H1 (cell line): ENCODE measurements around the gene TLR8. TPM values are rescaled to one million over a fixed set of nuclear protein-coding genes. Genes with fewer than 3 reads are reported as not detected.

ENCODE experiments used
- CTCF ChIA-PET: fragments of 300-600 bp; sonication (Branson Sonifier 250); formaldehyde crosslinking; loops from one replicate; lab custom pipeline; 2021; ENCODE audit not compliant: partially characterized antibody; lab: Charles Lee
- POLR2A ChIA-PET: fragments of 300-600 bp; sonication (Branson Sonifier 250); formaldehyde crosslinking; loops from one replicate; lab custom pipeline; 2021; ENCODE audit warnings: inconsistent platforms; ENCODE audit not compliant: partially characterized antibody; lab: Charles Lee
- DNase-seq, 2 experiments: peaks; one replicate each; pipeline versions ENCODE4 v3.0.0 to v3.0.0-alpha.2; 2010 to 2022; ENCODE audit warnings: low spot score in 2 of 2, low read depth in 1 of 2, mixed read lengths in 1 of 2
- FAIRE-seq: peaks from 2 replicates; lab custom pipeline; 2011; peaks lifted over from hg19 to GRCh38; lab: Jason Lieb, UNC
- H2AFZ ChIP-seq: 2 replicates; pipeline ENCODE4 v1.8.1; 2012; ENCODE audit warnings: low read length, inconsistent platforms
- H2AK5ac ChIP-seq: 2 replicates; pipeline ENCODE4 v1.6.1; 2013; ENCODE audit warnings: low read depth, low read length
- H2BK120ac ChIP-seq: replicated peaks from 2 replicates; pipeline ENCODE3; 2013; ENCODE audit warnings: low read depth, low read length, inconsistent platforms
- H2BK12ac ChIP-seq: 2 replicates; pipeline ENCODE4 v1.6.1; 2013; ENCODE audit warnings: low read depth, low read length
- H2BK15ac ChIP-seq: 2 replicates; pipeline ENCODE4 v1.6.1; 2013; ENCODE audit warnings: low read length
- H2BK20ac ChIP-seq: 2 replicates; pipeline ENCODE4 v1.6.1; 2013; ENCODE audit warnings: low read length
- H2BK5ac ChIP-seq: 2 replicates; pipeline ENCODE4 v1.6.1; 2013; ENCODE audit warnings: low read depth, low read length
- H3K14ac ChIP-seq: 2 replicates; pipeline ENCODE4 v1.6.1; 2013; ENCODE audit warnings: inconsistent platforms; ENCODE audit not compliant: insufficient read length
- H3K18ac ChIP-seq: 2 replicates; pipeline ENCODE4 v1.6.1; 2013; ENCODE audit warnings: low read length; ENCODE audit errors: extremely low read depth
- H3K23ac ChIP-seq: 2 replicates; pipeline ENCODE4 v1.6.1; 2013; ENCODE audit warnings: inconsistent platforms; ENCODE audit not compliant: insufficient read length
- H3K23me2 ChIP-seq: 2 replicates; pipeline ENCODE4 v1.6.1; 2013; ENCODE audit warnings: low read depth, low read length
- H3K27ac ChIP-seq: 2 replicates; pipeline ENCODE4 v1.6.1; 2011; ENCODE audit warnings: low read depth, low read length, inconsistent platforms
- H3K27me3 ChIP-seq, 4 experiments: replicated peaks in 1 of 4; 1 replicate in 1 of 4; 2 replicates in 3 of 4; pipeline versions ENCODE4 v1.6.1 to v1.8.1; 2011 to 2013; ENCODE audit warnings: low read length in 3 of 4, mild to moderate bottlenecking in 3 of 4, inconsistent platforms in 2 of 4, mixed read lengths in 2 of 4, moderate library complexity in 1 of 4; ENCODE audit not compliant: control insufficient read depth in 3 of 4, insufficient read depth in 3 of 4; ENCODE audit errors: extremely low read depth in 1 of 4
- H3K36me3 ChIP-seq, 4 experiments: 2 replicates each; pipeline versions ENCODE4 v1.6.1 to v1.8.1; 2011 to 2013; ENCODE audit warnings: mild to moderate bottlenecking in 4 of 4, low read length in 3 of 4, moderate library complexity in 2 of 4, control low read depth in 1 of 4, inconsistent platforms in 1 of 4; ENCODE audit not compliant: insufficient read depth in 4 of 4, control insufficient read depth in 2 of 4
- H3K4ac ChIP-seq: replicated peaks from 2 replicates; pipeline ENCODE3; 2013; ENCODE audit warnings: low read length, low read depth, mixed read lengths, inconsistent platforms; ENCODE audit not compliant: insufficient read length
- H3K4me1 ChIP-seq, 4 experiments: replicated peaks in 1 of 4; 1 replicate in 1 of 4; 2 replicates in 3 of 4; pipeline versions ENCODE4 v1.6.1 to v1.8.1; 2011 to 2013; ENCODE audit warnings: low read length in 3 of 4, inconsistent platforms in 2 of 4, mixed read lengths in 1 of 4; ENCODE audit not compliant: insufficient read depth in 4 of 4, control insufficient read depth in 3 of 4
- H3K4me2 ChIP-seq, 2 experiments: 2 replicates each; pipeline versions ENCODE4 v1.6.1 to v1.8.1; 2011 to 2013; ENCODE audit warnings: low read depth in 2 of 2, low read length in 2 of 2, control low read depth in 1 of 2, inconsistent platforms in 1 of 2, mild to moderate bottlenecking in 1 of 2; ENCODE audit not compliant: insufficient read depth in 1 of 2
- H3K4me3 ChIP-seq, 4 experiments: fragments of 200-600, 300-600 bp in 1 of 4; sonication (generic), shearing (Covaris generic), sonication (Bioruptor Twin) in 1 of 4; 2 replicates each; pipeline versions ENCODE4 v1.5.1 to v1.8.1; 2011 to 2016; ENCODE audit warnings: low read length in 4 of 4, low read depth in 3 of 4, control low read depth in 2 of 4, inconsistent platforms in 2 of 4, mild to moderate bottlenecking in 2 of 4, mixed read lengths in 1 of 4, moderate library complexity in 1 of 4; ENCODE audit not compliant: insufficient read depth in 2 of 4; ENCODE audit errors: extremely low read depth in 1 of 4
- H3K56ac ChIP-seq: replicated peaks from 2 replicates; pipeline ENCODE3; 2013; ENCODE audit warnings: low read depth, mild to moderate bottlenecking, mixed read lengths, low read length, inconsistent platforms; ENCODE audit not compliant: insufficient read length
- H3K79me1 ChIP-seq: 2 replicates; pipeline ENCODE4 v1.6.1; 2013; ENCODE audit warnings: low read depth, low read length, control low read depth
- H3K79me2 ChIP-seq, 2 experiments: 2 replicates each; pipeline versions ENCODE4 v1.6.1 to v1.8.1; 2012 to 2013; ENCODE audit warnings: low read length in 2 of 2, mild to moderate bottlenecking in 2 of 2, inconsistent platforms in 1 of 2; ENCODE audit not compliant: insufficient read depth in 2 of 2, control insufficient read depth in 1 of 2
- H3K9ac ChIP-seq, 4 experiments: replicated peaks in 1 of 4; 1 replicate in 1 of 4; 2 replicates in 3 of 4; pipeline versions ENCODE4 v1.6.1 to v1.8.1; 2011 to 2013; ENCODE audit warnings: low read depth in 3 of 4, low read length in 3 of 4, control low read depth in 2 of 4, mild to moderate bottlenecking in 2 of 4, moderate library complexity in 2 of 4, inconsistent platforms in 1 of 4; ENCODE audit errors: extremely low read depth in 1 of 4
- H3K9me3 ChIP-seq, 2 experiments: 2 replicates each; pipeline versions ENCODE4 v1.6.1 to v1.8.1; 2012 to 2013; ENCODE audit warnings: mild to moderate bottlenecking in 2 of 2, moderate library complexity in 2 of 2, control low read depth in 1 of 2, inconsistent platforms in 1 of 2, low read depth in 1 of 2, low read length in 1 of 2, mixed read lengths in 1 of 2; ENCODE audit not compliant: insufficient read depth in 2 of 2
- H4K20me1 ChIP-seq, 2 experiments: replicated peaks in 1 of 2; 2 replicates each; pipeline versions ENCODE3 to v1.8.1; 2011 to 2013; ENCODE audit warnings: inconsistent platforms in 2 of 2, low read length in 2 of 2, mild to moderate bottlenecking in 1 of 2; ENCODE audit not compliant: insufficient read depth in 2 of 2, control insufficient read depth in 1 of 2
- H4K5ac ChIP-seq: 2 replicates; pipeline ENCODE4 v1.6.1; 2013; ENCODE audit warnings: low read length, low read depth, mixed read lengths, inconsistent platforms; ENCODE audit not compliant: insufficient read length
- H4K8ac ChIP-seq: 2 replicates; pipeline ENCODE4 v1.8.0; 2013; ENCODE audit warnings: mild to moderate bottlenecking, moderate library complexity, low read length, inconsistent platforms; ENCODE audit not compliant: insufficient read depth; ENCODE audit errors: extremely low read depth
- H4K91ac ChIP-seq: replicated peaks from 2 replicates; pipeline ENCODE3; 2013; ENCODE audit warnings: low read length, mixed read lengths, inconsistent platforms; ENCODE audit not compliant: insufficient read length
- ATF2 ChIP-seq: IDR thresholded peaks from 2 replicates; pipeline ENCODE4 v1.6.1; 2012; ENCODE audit warnings: low read length, inconsistent platforms
- CBX5 ChIP-seq: fragments of 300-800, 300-1000 bp; sonication (generic); IDR thresholded peaks from 2 replicates; pipeline ENCODE4 v1.7.1; 2016; ENCODE audit warnings: antibody characterized with exemption, low read length, low read depth
- CHD1 ChIP-seq: IDR thresholded peaks from 2 replicates; pipeline ENCODE4 v1.6.1; 2012; ENCODE audit warnings: low read depth, low read length, improper control_type of control experiment
- CREB1 ChIP-seq: IDR thresholded peaks from 2 replicates; pipeline ENCODE4 v1.6.1; 2012; ENCODE audit warnings: inconsistent platforms
- FOSL1 ChIP-seq: IDR thresholded peaks from 2 replicates; pipeline ENCODE4 v1.6.1; 2011; ENCODE audit warnings: mild to moderate bottlenecking, low read depth, low read length, moderate library complexity; ENCODE audit not compliant: insufficient read depth
- WGBS, 2 experiments: shearing (Covaris generic) in 1 of 2; methylation state at CpG; one replicate each; pipeline versions ENCODE4 v1.1.6 to v1.1.7; 2013 to 2015; ENCODE audit warnings: low lambda C conversion rate in 2 of 2, mixed read lengths in 2 of 2, inconsistent platforms in 1 of 2, low coverage in 1 of 2, missing lambda C conversion rate in 1 of 2; ENCODE audit not compliant: insufficient replicate concordance in 2 of 2, insufficient coverage in 1 of 2, insufficient read length in 1 of 2; ENCODE audit errors: extremely low coverage in 1 of 2, missing lambda C conversion rate in 1 of 2; 5-methylcytosine and 5-hydroxymethylcytosine counted together
- polyA plus RNA-seq, 7 experiments: library from polyadenylated mRNA; depleted of rRNA in 3 of 7; stranded (reverse) in 5 of 7; unstranded in 2 of 7; fragments of >200 nt in 5 of 7; fragments of 200-250 nt in 2 of 7; gene quantifications; 1 replicate in 5 of 7; 2 replicates in 1 of 7; 4 replicates in 1 of 7; pipeline versions ENCODE4 v1.2.1 to v1.2.3, GENCODE V29; 2011 to 2013; ENCODE audit warnings: missing spikeins in 2 of 7, mixed read lengths in 2 of 7
- total RNA-seq: library from RNA; stranded (reverse); fragmentation: NEBNext Ultra II Directional; extraction: Animal tissue kit (Norgen Biotek cat#: 25700); gene quantifications from 2 replicates; pipeline ENCODE4 v1.2.1, GENCODE V29; 2021

TLR8 gene
- total and polyA plus RNA-seq, 2 of the 8 experiments (the other 6 are each of a cell fraction or from before 2014, with no cell fraction given) = not detected

GRCh38 chrX:12949205-12949926 is 42.9 kb downstream of the TLR8 start:
- H3K23me2 ChIP-seq = no peaks in the 10 kb centered on the region
- FAIRE-seq = no peak
- H2AK5ac ChIP-seq = no peak overlapping the region
- peaks cover 0 to 7% (median 5%) of the 10 kb centered on the region in 4 experiments; a peak in 5 of 7 replicates for H3K4me1 ChIP-seq
- 80% methylated on average over 4 of the region's 5 CpGs; no CpG with 5 or more reads in 1 of the 2 experiments for WGBS, 2 experiments
- H4K91ac ChIP-seq = no peak overlapping the region
- H3K23ac ChIP-seq = no peak overlapping the region
- no peaks in the 10 kb centered on the region for H3K36me3 ChIP-seq
- ChIA-PET POLR2A (interaction anchor here (1.5 to 2.3 kb wide), 2 partner anchors 26 to 29 kb away, joined by 4 to 10 read pairs; partner anchors contain the start of gene TMSB4X), CTCF (interaction anchor here (0.8 to 1.5 kb wide), 6 partner anchors 19 to 582 kb away, joined by 3 read pairs; no protein-coding TSS in a partner anchor)
- H2BK12ac ChIP-seq = no peak overlapping the region
- no peak overlapping the region for H2AFZ ChIP-seq
- no peak overlapping the region for H3K14ac ChIP-seq
- TF ChIP-seq CREB1 (no peak), CBX5 (no peak), CHD1 (no peak), FOSL1 (no peak), ATF2 (no peak)
- H3K56ac ChIP-seq = no peak overlapping the region
- H3K4me3 ChIP-seq = no peak overlapping the region
- H3K18ac ChIP-seq = no peak overlapping the region
- H2BK20ac ChIP-seq = no peak overlapping the region
- H2BK120ac ChIP-seq = no peak overlapping the region
- H3K79me1 ChIP-seq = no peaks in the 10 kb centered on the region
- H3K9ac ChIP-seq = no peak overlapping the region
- no peak overlapping the region for H2BK5ac ChIP-seq
- no peak overlapping the region for H4K5ac ChIP-seq
- H2BK15ac ChIP-seq = no peak overlapping the region
- no peak overlapping the region for H3K4me2 ChIP-seq
- H3K9me3 ChIP-seq = no peaks in the 10 kb centered on the region
- no peaks in the 10 kb centered on the region for H3K79me2 ChIP-seq
- H3K27me3 ChIP-seq = no peaks in the 10 kb centered on the region
- no peak overlapping the region for H4K8ac ChIP-seq
- DNase-seq = no peak
- no peaks in the 10 kb centered on the region for H4K20me1 ChIP-seq
- no peak overlapping the region for H3K27ac ChIP-seq
- H3K4ac ChIP-seq = no peak overlapping the region
